OCI-LY3 (cell line): Measurements from ENCODE around the gene PPHLN1.

Source experiments
- CTCF ChIP-seq: fragments of 200-600, 300-600 bp; sonication (generic); IDR thresholded peaks from 2 replicates; pipeline ENCODE4 v1.5.1; 2014; ENCODE audit warnings: antibody characterized with exemption, low read length, low read depth
- EZH2phosphoT487 ChIP-seq: fragments of 200-600 bp; shearing (Covaris generic); IDR thresholded peaks from 2 replicates; pipeline ENCODE4 v1.6.1; 2018; ENCODE audit warnings: antibody characterized with exemption, mixed run types, low read depth

- TF ChIP-seq CTCF (no peak), EZH2phosphoT487 (no peak)
Observed at GRCh38 chr12:42327227-42327590, 1.2 kb downstream of the PPHLN1 start.
